ENCODE data around the gene RREB1. TPM values are rescaled to one million over a fixed set of nuclear protein-coding genes. Genes with fewer than 3 reads are reported as not detected.

The RREB1 gene
- total RNA-seq, 1 experiment from 2014 or later: 35.8 TPM

GRCh38 chr6:7100753-7101081, 7.0 kb upstream of the RREB1 start:
- Histone ChIP-seq H2BK20ac (ENCODE audit: low read depth, low read length, poor library complexity, severe bottlenecking) (no peak overlapping the region), H3K56ac (ENCODE audit: insufficient read length, low read depth, low read length) (no peak overlapping the region), H2BK15ac (ENCODE audit: low read depth, low read length) (no peak overlapping the region), H3K23me2 (ENCODE audit: insufficient read length, low read depth, low read length, poor library complexity, severe bottlenecking) (no peaks in the 10 kb centered on the region), H2BK120ac (ENCODE audit: low read depth, low read length, poor library complexity, severe bottlenecking) (no peak overlapping the region), H3K18ac (ENCODE audit: insufficient read length, low read depth, low read length) (no peak overlapping the region), H3K4me2 (ENCODE audit: insufficient read depth, insufficient read length, low read length) (no peak overlapping the region), H3K79me2 (ENCODE audit: insufficient read depth, low read length) (no peaks in the 10 kb centered on the region), H3K4me1 (ENCODE audit: insufficient read depth, low read length) (no peaks in the 10 kb centered on the region), H3K9ac (ENCODE audit: extremely low read depth, insufficient read length, low read length) (no peak overlapping the region), H2AFZ (ENCODE audit: low read length) (no peak overlapping the region), H3K23ac (ENCODE audit: insufficient read length, low read depth, low read length) (no peak overlapping the region), H3K27ac (ENCODE audit: insufficient read length, low read depth, low read length) (no peak overlapping the region), H3K27me3 (ENCODE audit: insufficient read depth, low read length) (no peaks in the 10 kb centered on the region), H4K8ac (replicated peaks; ENCODE audit: insufficient read length, low read depth, low read length) (no peak overlapping the region), H3K4ac (ENCODE audit: low read depth, low read length) (no peak overlapping the region), H3K14ac (ENCODE audit: insufficient read depth, low read length) (no peak overlapping the region), H4K20me1 (ENCODE audit: control insufficient read depth, insufficient read depth, insufficient read length) (no peaks in the 10 kb centered on the region), H3T11ph (ENCODE audit: low read length) (no peak overlapping the region), H4K5ac (ENCODE audit: insufficient read length, low read depth, low read length) (no peak overlapping the region), H4K91ac (ENCODE audit: insufficient read length, low read depth, low read length) (no peak overlapping the region), H3K9me3 (ENCODE audit: control insufficient read depth, low read depth, low read length) (no peaks in the 10 kb centered on the region), H3K79me1 (ENCODE audit: insufficient read depth, low read depth, low read length, poor library complexity, severe bottlenecking) (no peaks in the 10 kb centered on the region), H2BK12ac (ENCODE audit: insufficient read length, low read depth, low read length) (no peak overlapping the region), H2AK5ac (ENCODE audit: insufficient read length, low read length) (no peak overlapping the region), H2BK5ac (ENCODE audit: insufficient read length, low read length) (no peak overlapping the region)
- WGBS (ENCODE audit: extremely low coverage, insufficient read length, low lambda C conversion rate): no CpG with 5 or more reads among the region's 10 CpGs
- Mint-ChIP-seq H3K9me3 (no peaks in the 10 kb centered on the region), H3K4me1 (peaks cover 14 to 17% of the 10 kb centered on the region in 2 experiments), H3K27ac (no peak overlapping the region; a peak in 1 of 7 replicates), H3K36me3 (ENCODE audit: insufficient read depth in 1 of 3, low read depth in 3 of 3) (no peaks in the 10 kb centered on the region), H3K27me3 (ENCODE audit: low read depth) (peaks cover 7% of the 10 kb centered on the region), H3K4me3 (no peak overlapping the region)
- no peak for DNase-seq
- TF ChIP-seq, protein P1, sequence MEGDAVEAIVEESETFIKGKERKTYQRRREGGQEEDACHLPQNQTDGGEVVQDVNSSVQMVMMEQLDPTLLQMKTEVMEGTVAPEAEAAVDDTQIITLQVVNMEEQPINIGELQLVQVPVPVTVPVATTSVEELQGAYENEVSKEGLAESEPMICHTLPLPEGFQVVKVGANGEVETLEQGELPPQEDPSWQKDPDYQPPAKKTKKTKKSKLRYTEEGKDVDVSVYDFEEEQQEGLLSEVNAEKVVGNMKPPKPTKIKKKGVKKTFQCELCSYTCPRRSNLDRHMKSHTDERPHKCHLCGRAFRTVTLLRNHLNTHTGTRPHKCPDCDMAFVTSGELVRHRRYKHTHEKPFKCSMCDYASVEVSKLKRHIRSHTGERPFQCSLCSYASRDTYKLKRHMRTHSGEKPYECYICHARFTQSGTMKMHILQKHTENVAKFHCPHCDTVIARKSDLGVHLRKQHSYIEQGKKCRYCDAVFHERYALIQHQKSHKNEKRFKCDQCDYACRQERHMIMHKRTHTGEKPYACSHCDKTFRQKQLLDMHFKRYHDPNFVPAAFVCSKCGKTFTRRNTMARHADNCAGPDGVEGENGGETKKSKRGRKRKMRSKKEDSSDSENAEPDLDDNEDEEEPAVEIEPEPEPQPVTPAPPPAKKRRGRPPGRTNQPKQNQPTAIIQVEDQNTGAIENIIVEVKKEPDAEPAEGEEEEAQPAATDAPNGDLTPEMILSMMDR (conservative IDR thresholded peaks at IDR 0.05): no peak

All from H9 (cell line).